ENCODE results near the gene ST6GALNAC6.
A peak's percentile ranks its signal among the peaks of the same experiment; 100 is the strongest.
"Not testable (repeated sequence)": the region's sequence is repeated elsewhere in the genome, so short reads cannot be mapped to it uniquely, and the experiment has no call there.

Gene ST6GALNAC6

DNA sequence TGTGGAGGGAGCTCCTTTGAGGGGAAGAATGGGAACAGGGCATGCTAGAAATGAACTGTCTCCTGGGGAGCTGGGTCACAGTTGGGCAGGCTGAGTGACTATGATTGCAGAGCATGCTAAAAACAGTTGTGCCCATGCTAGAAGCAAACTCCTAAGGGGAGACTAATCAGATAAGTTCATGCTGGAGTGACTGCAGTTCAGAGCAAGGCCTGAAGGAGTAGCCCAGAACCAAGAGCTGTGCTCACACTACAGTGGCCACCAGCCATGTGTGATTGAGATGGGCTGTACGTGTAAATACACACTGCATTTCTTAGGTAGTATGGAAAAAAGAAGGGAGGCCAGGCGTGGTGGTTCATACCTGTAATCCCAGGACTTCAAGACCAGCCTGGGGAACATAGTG, 11.6 kb downstream of the ST6GALNAC6 start:
- DNase-seq = peak; percentile 53

DNA sequence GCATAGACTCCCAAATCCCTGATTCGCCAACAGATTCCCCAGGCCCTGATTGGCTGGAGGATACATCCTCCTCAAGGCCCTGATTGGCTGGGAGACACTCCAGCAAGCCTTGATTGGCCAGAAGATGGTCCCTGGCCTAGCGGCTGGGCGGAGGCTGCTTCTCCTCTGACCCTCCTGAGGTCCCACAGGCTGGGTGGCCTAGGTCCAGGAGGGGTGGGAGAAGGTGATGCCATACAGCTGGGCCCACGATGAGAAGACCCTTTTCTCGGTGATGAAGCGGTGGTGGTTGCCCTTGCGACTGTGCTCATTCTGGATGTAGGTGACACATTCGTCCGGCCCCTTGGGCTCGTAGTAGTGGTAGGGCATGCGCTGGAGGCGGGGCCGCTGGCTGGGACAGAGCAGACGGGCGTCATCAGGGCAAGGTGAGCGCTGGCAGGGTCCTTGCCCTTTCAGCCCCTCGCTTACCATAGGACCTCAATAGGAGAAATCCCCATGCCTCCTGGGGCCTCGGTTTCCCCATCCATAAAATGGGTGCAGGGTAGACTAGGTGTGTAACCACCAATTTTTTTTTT, 12.9 kb downstream of the ST6GALNAC6 start:
- peak; percentile 33 for DNase-seq

DNA sequence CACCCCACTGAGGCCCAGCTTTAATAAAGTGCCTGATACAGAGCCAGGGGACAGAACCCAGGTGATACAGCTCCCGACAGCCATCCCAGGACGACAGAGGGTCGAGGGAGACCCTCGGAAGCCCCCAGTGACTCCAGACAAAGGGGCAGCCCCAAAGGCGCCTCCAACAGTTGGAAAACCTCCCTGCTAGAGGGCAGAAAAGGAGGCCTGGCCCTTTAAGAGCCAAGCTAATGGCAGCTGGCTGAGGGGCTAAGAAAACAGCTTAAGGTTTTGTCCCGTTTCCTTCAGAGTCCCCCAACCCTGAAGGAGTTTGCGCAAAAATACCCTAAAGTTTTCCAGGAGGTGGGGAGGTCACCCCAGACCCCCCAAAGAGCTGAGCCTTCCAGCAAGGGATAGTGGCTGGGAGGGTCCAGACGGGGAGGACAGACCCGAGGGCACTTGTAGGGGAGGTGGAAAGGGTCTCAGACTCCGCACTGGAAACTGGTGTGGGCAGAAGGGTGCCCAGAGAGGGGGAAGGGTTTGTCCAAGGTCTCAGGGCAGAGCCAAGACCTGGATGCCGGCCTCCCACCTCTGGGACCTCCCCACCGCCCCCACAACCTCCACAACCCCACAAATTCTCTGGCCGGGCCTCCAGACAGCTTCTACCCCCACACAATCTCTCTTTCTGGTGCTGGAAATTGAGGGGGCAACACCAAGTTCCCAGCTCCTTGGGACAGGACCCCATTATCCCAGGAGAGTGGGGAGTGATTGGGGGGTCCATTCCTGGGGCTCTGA, 13.7 kb downstream of the ST6GALNAC6 start:
- no peak for DNase-seq

DNA sequence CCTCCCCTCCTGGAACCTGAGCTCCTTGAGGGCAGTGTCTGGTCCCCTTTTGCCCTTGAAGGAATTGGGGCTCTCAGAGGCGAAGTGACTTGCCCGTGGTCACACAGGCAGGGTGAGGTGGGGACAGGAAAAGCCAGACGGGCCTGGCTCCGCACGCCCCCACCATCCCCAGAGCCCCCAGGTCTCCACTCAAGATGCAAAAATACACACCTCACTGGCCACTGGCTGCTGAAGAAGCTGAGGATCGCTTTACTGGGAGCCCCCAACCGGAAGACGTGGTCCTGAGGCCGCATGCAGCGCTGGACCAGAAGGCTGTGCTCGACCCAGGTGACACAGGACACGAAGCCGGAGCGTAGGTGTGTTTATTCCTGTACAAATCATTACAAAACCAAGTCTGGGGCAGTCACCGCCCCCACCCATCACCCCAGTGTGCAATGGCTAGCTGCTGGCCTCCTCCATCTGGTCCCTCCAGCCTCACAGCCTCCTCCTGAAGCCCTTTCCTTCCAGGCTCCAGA, 14.4 kb downstream of the ST6GALNAC6 start:
- DNase-seq = no peak

DNA sequence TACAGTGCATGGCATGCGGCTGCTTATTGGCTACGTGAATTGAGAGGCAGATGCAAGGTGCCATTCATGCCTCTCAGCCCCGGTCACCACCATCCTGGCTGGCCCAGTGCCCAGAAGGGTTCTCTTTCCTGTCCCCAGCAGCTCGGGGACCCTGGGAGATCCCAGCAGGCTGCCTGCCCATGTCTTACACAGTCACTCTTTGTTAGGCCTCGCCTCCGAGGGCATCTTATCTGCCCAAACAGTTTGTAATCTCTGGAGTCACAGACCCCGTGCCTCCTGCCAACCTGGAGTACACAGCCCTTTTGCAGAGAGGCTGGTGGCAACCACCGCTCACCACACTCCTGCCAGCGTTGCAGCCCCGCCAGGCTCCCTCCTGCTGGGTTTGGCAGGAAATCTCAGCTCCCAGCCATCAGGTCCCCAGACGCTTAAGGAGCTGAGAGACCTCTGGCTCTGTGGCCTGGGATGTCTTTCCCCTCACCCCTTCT, 14.9 kb downstream of the ST6GALNAC6 start:
- no peak for DNase-seq

DNA sequence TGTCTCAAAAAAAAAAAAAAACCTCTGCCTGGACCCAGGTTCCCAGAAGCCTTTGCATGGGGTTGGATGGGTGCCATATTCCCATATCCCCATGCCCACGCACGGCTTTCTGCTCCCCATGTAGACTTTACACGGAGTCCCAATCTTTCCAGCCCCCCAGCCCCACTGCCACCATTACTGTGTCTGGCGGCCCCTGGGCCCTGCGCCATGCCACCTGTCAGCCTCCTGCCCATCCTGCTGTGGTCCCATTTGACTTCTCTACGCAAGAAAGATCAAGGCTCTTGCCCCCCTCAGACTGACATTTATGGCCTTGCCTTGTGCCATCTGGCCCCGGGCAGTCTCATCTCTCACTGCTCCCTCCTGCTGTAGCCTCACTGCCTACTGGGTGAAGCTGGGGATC, 15.4 kb downstream of the ST6GALNAC6 start:
- DNase-seq = no peak

DNA sequence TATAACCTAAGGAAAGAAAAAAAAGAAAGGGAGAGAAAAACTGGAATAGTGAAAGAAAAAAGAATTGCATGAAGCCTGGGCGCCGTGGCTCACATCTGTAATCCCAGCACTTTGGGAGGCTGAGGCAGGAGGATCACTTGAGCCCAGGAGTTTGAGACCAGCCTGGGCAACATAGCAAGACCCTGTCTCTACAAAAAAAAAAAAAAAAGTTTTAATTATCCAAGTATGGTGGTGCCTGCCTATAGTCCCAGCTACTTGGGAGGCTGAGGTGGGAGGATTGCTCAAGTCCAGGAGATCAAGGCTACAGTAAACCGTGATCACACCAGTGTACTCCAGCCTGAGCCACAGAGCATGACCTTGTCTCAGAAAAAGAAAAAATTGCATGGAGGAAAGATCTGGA, 17.7 kb downstream of the ST6GALNAC6 start:
- not testable (repeated sequence) for DNase-seq

DNA sequence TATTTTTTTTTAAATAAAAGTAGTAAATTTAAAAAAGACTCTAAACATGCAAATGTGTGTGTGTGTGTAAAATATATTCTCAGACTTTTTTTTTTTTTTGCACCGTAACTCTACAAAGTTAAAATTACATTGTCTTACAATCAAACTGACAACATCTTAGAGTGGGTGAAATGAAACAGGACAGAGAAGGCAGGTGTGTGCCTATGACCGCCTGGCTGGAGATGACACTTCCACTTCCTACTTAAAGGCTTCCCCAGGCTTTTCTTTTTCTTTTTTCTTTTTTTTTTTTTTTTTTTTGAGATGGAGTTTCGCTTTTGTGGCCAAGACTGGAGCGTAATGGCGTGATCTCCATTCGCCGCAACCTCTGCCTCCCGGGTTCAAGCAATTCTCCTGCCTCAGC, 19.3 kb downstream of the ST6GALNAC6 start:
- no peak for DNase-seq

DNA sequence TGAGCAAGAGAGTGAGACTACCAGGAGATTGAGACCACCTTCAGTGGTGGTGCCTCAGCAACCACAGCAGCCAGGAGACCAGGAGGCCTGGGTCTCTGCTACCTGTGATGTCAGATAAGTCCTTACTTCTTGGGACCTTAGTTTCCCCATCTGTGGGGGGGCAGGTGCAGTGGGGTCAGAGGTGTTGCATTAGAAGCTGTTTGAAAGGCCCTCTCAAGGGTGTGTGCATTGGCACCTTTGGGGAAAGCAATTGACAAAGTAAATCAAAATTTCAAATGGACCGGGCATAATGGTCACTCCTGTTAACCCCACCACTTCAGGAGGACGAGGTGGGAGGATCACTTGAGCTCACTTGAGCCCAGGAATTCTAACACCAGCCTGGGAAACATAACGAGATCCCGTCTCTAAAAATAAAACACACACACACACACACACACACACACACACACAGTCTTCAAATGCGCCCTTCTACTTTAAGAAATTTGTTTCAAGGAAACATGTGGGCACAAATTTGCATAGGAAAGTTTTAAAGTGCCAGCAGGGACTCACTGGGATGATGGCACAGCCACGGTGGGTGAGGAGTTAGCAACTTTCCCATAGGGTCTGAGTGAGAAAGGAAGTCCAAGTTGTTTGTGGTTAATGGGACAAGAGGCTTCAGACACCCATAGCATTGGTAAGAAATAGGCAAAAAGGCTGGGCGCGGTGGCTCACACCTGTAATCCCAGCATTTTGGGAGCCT, 20.6 kb downstream of the ST6GALNAC6 start:
- no peak for DNase-seq

DNA sequence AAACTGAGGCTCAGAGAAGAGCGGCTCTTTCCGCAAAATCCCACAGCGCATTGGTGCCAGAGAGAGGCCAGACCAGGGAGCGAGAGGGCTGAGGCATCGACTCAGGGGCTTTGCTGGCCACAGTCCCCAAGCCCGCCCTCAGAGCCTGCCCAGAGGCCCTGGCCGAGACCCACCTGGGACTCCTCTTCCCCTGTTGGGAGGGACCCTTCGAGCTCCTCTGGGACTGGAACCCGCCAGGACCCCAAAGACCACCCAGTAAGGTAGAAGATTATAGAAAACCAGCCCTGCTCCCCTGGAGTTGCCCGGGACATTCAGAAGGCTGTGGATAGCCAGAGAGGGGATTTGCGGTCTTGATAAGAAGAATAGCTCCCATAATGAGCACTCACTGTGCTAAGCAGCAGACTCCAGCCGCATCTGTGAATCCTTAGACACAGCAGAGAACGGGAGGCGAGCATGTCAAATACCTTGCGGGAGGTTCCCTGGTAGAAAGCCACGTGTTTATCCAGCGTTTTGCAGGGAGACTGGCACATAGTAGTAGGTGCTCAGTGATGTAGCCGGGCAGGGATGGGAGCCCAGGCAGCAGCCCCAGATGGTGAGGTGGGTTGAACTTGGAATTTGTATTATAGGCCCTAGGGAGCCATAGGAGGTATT, 21.3 kb downstream of the ST6GALNAC6 start:
- peak; percentile 70 for DNase-seq

DNA sequence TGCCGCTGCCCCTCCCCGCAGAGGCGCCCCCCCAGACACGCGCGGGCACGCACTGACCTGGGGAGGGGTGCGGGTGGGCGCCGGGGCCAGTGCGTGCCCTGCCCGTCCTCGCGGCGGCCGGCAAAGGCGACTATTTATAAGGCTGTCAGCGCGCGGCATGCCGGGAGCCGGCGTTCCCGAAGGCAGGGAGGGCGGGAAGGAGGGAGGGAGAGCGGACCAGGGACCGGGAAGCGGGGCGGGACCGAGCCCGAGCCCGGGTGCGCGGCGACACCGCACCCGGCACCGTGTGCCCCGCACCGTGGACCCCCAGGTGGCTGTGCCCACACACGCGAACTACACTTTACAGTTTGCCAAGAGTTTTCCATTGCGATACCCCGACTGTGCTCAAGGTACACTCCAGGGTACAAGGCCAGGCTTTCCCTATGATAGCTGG, 21.8 kb downstream of the ST6GALNAC6 start, which contains the start of gene AK1:
Gene AK1 (minus strand): TSS at position 110 of the 433 bp plus-strand sequence. CDS start 3,058 bp downstream, outside the sequence.
- DNase-seq = peak; percentile 88

DNA sequence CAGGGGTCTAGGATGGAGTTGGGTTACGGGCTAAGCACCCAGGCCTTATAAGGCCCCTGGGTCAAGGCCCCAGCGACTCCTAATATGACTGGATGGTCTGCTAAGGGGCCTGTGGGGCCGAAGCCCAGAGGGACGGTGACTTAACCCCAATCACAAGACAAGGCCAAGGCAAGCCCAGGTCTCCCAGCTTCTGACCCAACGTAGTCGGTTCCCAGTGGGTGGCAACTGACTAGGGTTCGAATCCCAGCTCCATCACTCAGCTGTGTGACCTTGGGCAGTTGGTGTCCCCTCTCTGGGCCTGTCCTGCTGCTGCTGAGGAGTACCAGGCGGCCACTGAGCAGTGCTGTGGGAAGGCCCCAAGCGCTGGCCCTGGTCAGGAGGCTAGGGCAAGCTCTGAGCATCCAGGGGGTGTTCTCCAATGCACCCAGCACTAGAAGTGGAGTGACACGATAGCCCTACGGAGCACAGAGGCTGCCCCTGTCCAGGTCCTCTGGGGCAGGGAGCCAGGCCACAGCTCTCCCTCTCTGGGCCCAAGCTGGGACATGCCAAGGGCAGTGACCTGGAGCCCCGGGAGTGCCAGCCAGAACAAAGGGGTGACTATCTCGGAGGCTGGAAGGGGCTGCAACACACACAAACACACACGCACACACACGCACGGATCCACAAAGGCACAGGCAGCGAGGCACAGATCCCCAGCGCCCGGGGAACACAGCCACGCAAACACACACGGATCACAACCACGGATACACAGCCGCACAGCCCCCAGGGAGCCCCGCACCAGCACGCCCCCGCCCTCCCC, 22.4 kb downstream of the ST6GALNAC6 start:
- DNase-seq = peak; percentile 70

DNA sequence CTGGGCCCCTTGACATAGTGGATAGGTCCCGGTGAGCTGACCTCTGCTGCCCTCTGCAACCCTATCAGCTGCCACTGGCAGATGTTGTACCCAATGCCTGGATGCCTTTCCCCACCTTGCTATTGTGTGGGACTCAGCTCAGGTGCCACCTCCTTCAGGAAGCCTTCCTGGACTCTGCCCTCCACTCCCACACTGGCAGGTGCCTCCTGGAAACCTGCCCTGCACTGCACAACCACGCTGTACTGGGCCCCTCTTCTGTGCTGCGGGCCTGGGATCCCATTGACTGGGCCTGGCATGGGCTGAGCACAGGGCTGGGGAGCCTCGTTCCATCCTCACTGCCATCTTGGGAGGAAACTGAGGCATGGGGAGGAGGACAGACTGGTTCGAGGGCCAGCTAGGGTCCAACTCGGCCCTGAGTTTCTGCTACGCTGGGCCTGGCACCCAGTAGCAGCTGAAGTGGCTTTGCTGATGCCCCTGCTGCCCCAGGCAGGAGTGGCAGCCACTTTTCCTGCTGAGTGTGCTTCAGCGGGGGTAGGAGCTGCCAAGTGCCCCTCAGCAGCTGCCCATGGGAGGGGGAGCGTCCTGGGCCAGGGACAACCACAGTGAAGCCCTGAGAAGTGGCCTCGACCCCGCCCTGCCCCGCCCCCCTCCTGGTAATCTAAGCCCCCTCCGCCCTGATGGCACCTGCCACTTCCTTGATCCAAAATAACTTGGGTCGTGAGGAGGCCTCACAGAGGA, 23.2 kb downstream of the ST6GALNAC6 start:
- no peak for DNase-seq

DNA sequence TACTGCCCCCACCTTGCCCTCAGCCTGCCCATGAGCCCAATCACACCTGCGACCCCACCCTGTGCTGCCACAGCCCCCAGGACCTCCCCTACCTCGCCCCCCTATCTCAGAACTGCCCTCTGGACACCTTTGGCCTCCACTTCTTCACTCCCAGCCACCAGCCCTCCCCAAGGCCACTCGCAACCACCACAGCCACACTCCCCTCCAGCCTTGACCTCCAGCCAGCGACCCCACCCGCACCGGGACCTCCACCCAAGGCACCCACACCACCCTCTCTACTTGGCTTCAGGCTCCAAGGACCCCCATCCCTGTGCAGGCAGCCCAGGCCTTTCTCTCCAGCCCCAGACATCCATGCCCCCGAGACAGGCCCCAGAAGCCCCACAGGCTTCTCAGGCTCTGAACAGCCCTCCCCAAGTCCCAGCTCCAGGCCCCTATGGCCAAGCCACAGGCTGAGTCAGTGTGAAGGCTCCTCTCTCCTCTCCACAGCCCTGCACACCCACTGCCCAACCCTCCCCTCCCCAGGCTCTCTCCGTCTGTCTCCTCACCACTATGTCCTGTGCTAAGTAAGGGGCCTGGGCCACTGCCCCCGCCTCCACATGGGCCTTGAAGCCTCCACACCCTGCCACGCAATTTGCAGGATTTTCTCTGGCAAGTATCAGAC, 24.0 kb downstream of the ST6GALNAC6 start:
- no peak for DNase-seq

DNA sequence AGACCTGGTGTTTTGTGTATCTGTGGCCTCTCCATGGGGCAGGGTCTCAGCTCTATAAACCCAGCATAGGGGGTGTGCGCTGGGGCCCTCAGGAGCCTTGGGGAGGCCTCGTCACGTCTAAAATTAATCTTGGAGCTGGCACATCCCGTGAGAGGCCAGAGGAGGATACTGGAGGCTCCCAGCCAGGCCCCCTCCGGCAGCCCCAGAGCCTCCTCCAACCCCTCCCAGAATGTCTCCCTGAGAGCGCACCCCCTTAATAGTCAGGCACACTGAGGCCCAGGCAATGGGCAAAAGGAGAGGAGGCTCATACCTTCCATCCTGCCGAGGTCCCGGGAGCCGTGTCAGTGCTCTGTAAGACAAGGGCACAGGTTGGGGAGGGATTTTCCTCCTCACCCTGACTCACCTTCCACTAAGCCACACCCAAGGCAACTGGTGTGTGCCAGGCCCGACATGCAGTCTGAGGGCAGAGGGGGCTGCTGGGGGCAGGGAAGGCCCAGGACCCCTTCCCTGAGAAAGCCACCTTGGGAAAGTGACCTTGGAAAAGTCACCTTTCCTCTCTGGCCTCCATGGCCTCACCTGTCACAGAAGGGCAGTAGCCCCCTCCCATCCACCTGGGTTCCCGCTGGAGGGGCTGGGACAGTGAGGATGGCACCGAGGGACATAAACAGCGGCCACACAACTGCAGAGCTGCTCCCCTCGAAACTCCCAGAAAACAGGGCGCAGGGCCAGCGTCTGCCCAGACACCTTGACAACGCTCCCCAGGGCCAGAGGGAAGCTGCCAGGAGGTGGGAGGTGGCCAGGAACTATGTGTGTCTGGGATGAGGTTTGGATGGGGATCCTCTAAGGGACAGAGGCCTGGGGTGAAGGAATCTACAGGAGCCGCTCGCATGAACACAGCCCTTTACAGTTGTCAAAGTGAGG, 24.8 kb downstream of the ST6GALNAC6 start:
- DNase-seq = no peak

DNA sequence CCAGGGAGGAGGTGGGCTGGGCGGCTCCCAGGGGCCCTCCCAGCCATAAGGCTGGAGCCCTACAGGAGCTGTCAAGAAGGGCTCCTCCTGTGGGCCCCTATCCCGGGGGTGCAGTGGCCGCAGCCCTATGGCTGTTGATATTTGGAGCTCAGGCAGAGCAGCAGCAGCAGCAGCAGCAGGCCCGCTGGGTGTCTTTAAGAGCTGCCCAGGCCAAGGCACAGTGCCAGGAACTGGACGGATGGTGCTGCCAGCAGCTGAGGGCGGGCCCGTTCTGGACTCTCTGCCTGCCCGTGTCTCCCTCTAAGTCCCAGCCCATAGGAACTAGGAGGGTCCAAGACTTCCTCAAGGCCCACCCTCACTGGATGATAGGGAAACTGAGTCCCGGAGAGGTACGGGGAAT, 25.5 kb downstream of the ST6GALNAC6 start:
- DNase-seq = no peak

DNA sequence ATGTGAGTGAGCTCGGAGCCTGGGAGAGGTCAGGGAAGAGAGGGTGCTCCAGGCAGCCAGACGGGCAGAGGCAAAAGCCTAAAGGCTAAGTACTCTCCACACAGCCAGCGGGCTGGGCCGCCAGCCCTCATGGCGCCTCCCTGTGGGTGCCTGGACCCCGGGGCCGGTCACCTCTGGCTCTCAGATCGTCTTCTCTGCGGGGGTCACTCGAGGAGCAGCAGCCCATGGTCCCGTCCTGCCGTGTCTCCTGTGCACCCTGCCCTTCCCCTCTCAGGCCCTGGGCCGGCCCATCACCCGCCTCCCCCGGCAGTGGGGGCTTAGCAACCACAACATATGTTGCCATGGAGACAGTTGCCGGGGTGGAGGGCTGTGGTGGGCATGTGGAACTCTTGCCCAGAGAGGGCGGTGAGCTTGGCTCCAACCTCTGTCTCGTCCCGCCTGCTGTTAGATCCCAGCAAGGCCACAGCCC, 26.1 kb downstream of the ST6GALNAC6 start:
- no peak for DNase-seq

DNA sequence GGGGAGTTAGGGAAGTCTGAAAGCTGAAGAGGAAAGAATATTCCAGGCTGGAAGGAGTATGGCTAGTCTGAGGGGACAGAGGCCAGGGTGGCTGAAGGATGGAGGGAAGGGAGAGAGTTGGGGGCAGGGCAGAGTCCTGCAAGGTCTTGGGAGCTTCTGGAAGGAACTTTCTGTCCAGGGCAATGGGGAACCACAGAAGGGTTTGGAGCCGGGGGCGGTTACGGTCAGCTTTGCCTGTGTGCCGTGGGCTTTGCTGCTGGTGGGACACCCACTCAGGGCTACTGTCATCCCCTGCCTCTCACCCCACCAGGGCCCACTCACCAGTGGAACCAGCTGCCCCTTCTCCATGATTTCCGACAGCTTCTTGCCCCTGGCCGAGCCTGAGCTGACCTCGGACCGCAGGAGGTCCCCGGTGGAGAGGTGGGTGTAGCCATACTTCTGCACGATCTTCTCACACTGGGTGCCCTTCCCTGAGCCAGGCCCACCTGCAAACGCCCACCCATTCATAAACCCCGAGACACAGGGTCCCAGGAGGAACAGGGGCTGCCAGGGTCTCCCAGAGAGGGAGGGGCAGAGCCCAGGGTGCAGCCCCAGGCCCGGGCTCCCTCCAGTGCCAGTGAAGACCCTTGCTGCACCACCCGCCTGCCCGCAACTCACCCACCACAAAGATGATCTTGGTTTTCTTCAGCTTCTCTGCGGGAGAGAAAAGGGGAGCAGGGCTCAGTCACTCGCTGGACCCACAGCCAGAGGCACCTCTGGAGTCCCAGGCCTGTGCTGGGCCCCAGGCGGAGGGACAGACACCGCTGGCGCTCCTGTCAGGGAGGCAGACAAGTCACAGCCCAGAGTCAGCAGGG, 26.8 kb downstream of the ST6GALNAC6 start:
- DNase-seq = no peak

Measured in DMS53 (cell line).